H9 (cell line): ENCODE data around the gene CX3CR1. TPM values are rescaled to one million over a fixed set of nuclear protein-coding genes. Genes with fewer than 3 reads are reported as not detected.

Experiments used
- DNase-seq: peaks from one replicate; pipeline ENCODE4 v3.0.0-alpha.2; 2017
- H2AFZ ChIP-seq: one replicate; pipeline ENCODE4 v1.6.1; 2013; ENCODE audit warnings: mild to moderate bottlenecking, low read length, control low read depth, moderate library complexity
- H2AK5ac ChIP-seq: 2 replicates; pipeline ENCODE4 v1.6.1; 2013; ENCODE audit warnings: low read length, control low read depth, mixed read lengths; ENCODE audit not compliant: insufficient read length
- H2BK120ac ChIP-seq: one replicate; pipeline ENCODE4 v1.6.1; 2013; ENCODE audit warnings: low read depth, mild to moderate bottlenecking, low read length, control low read depth, inconsistent platforms; ENCODE audit not compliant: poor library complexity, severe bottlenecking
- H2BK12ac ChIP-seq: 2 replicates; pipeline ENCODE4 v1.6.1; 2013; ENCODE audit warnings: low read length, control low read depth, mixed read lengths, low read depth; ENCODE audit not compliant: insufficient read length
- H2BK15ac ChIP-seq: 2 replicates; pipeline ENCODE4 v1.6.1; 2013; ENCODE audit warnings: low read depth, low read length, control low read depth
- H2BK20ac ChIP-seq: one replicate; pipeline ENCODE4 v1.6.1; 2013; ENCODE audit warnings: low read depth, mild to moderate bottlenecking, low read length, control low read depth, inconsistent platforms; ENCODE audit not compliant: poor library complexity, severe bottlenecking
- H2BK5ac ChIP-seq: 2 replicates; pipeline ENCODE4 v1.6.1; 2013; ENCODE audit warnings: low read length, control low read depth, mixed read lengths; ENCODE audit not compliant: insufficient read length
- H3K14ac ChIP-seq: 2 replicates; pipeline ENCODE4 v1.6.1; 2013; ENCODE audit warnings: low read length, control low read depth; ENCODE audit not compliant: insufficient read depth
- H3K18ac ChIP-seq: 2 replicates; pipeline ENCODE4 v1.6.1; 2013; ENCODE audit warnings: low read depth, mild to moderate bottlenecking, mixed read lengths, low read length, control low read depth; ENCODE audit not compliant: insufficient read length
- H3K23ac ChIP-seq: 2 replicates; pipeline ENCODE4 v1.6.1; 2013; ENCODE audit warnings: low read length, control low read depth, mixed read lengths, low read depth; ENCODE audit not compliant: insufficient read length
- H3K23me2 ChIP-seq: 2 replicates; pipeline ENCODE4 v1.6.1; 2013; ENCODE audit warnings: low read depth, mild to moderate bottlenecking, mixed read lengths, low read length, control low read depth; ENCODE audit not compliant: insufficient read length, poor library complexity, severe bottlenecking
- H3K27ac ChIP-seq: 2 replicates; pipeline ENCODE4 v1.5.1; 2013; ENCODE audit warnings: low read length, control low read depth, mixed read lengths, low read depth; ENCODE audit not compliant: insufficient read length
- H3K27me3 ChIP-seq: 2 replicates; pipeline ENCODE4 v1.6.1; 2013; ENCODE audit warnings: low read length, control low read depth, inconsistent platforms; ENCODE audit not compliant: insufficient read depth
- H3K4ac ChIP-seq: 2 replicates; pipeline ENCODE4 v1.6.1; 2013; ENCODE audit warnings: low read depth, mild to moderate bottlenecking, control low read depth, inconsistent platforms, low read length, moderate library complexity
- H3K4me1 ChIP-seq: 2 replicates; pipeline ENCODE4 v1.6.1; 2013; ENCODE audit warnings: low read length, control low read depth, inconsistent platforms; ENCODE audit not compliant: insufficient read depth
- H3K4me2 ChIP-seq: 2 replicates; pipeline ENCODE4 v1.6.1; 2013; ENCODE audit warnings: low read length, control low read depth, mixed read lengths; ENCODE audit not compliant: insufficient read length, insufficient read depth
- H3K56ac ChIP-seq: 2 replicates; pipeline ENCODE4 v1.6.1; 2013; ENCODE audit warnings: low read depth, mild to moderate bottlenecking, mixed read lengths, low read length, control low read depth; ENCODE audit not compliant: insufficient read length
- H3K79me1 ChIP-seq: 2 replicates; pipeline ENCODE4 v1.6.1; 2013; ENCODE audit warnings: low read depth, mild to moderate bottlenecking, moderate library complexity, low read length, control low read depth, inconsistent platforms; ENCODE audit not compliant: insufficient read depth, poor library complexity, severe bottlenecking
- H3K79me2 ChIP-seq: 2 replicates; pipeline ENCODE4 v1.6.1; 2013; ENCODE audit warnings: low read length, control low read depth, inconsistent platforms; ENCODE audit not compliant: insufficient read depth
- H3K9ac ChIP-seq: 2 replicates; pipeline ENCODE4 v1.6.1; 2013; ENCODE audit warnings: low read length, control low read depth, mixed read lengths; ENCODE audit not compliant: insufficient read length; ENCODE audit errors: extremely low read depth
- H3K9me3 ChIP-seq: one replicate; pipeline ENCODE4 v1.6.1; 2013; ENCODE audit warnings: low read depth, low read length, inconsistent platforms; ENCODE audit not compliant: control insufficient read depth
- H3T11ph ChIP-seq: one replicate; pipeline ENCODE4 v1.6.1; 2013; ENCODE audit warnings: mild to moderate bottlenecking, low read length, control low read depth, inconsistent platforms
- H4K20me1 ChIP-seq: one replicate; pipeline ENCODE4 v1.6.1; 2013; ENCODE audit not compliant: control insufficient read depth, insufficient read length, insufficient read depth
- H4K5ac ChIP-seq: 2 replicates; pipeline ENCODE4 v1.6.1; 2013; ENCODE audit warnings: low read depth, mild to moderate bottlenecking, mixed read lengths, low read length, control low read depth; ENCODE audit not compliant: insufficient read length
- H4K8ac ChIP-seq: replicated peaks from 2 replicates; pipeline ENCODE4 v1.6.1; 2013; ENCODE audit warnings: low read length, control low read depth, mixed read lengths, low read depth; ENCODE audit not compliant: insufficient read length
- H4K91ac ChIP-seq: 2 replicates; pipeline ENCODE4 v1.6.1; 2013; ENCODE audit warnings: low read depth, mild to moderate bottlenecking, moderate library complexity, mixed read lengths, low read length, control low read depth; ENCODE audit not compliant: insufficient read length
- H3K27ac Mint-ChIP-seq, 3 experiments: 2 replicates in 2 of 3; 3 replicates in 1 of 3; pipeline ENCODE4 v1.8.0; 2020 to 2021; ENCODE audit warnings: mixed read lengths in 3 of 3, mild to moderate bottlenecking in 1 of 3, moderate library complexity in 1 of 3
- H3K27me3 Mint-ChIP-seq: 2 replicates; pipeline ENCODE4 v1.8.0; 2021; ENCODE audit warnings: low read depth, mild to moderate bottlenecking, moderate library complexity, mixed read lengths
- H3K36me3 Mint-ChIP-seq, 3 experiments: 2 replicates in 2 of 3; 3 replicates in 1 of 3; pipeline ENCODE4 v1.8.0; 2020 to 2021; ENCODE audit warnings: low read depth in 3 of 3, mixed read lengths in 3 of 3; ENCODE audit not compliant: insufficient read depth in 1 of 3
- H3K4me1 Mint-ChIP-seq, 2 experiments: 2 replicates each; pipeline ENCODE4 v1.8.0; 2020; ENCODE audit warnings: mixed read lengths in 2 of 2
- H3K4me3 Mint-ChIP-seq, 2 experiments: 2 replicates in 1 of 2; 3 replicates in 1 of 2; pipeline ENCODE4 v1.8.0; 2020 to 2021; ENCODE audit warnings: mild to moderate bottlenecking in 2 of 2, mixed read lengths in 2 of 2, moderate library complexity in 1 of 2
- H3K9me3 Mint-ChIP-seq, 2 experiments: 2 replicates in 1 of 2; 3 replicates in 1 of 2; pipeline ENCODE4 v1.8.0; 2020; ENCODE audit warnings: mild to moderate bottlenecking in 2 of 2, mixed read lengths in 2 of 2, moderate library complexity in 1 of 2
- WGBS: extraction: QIAGEN DNeasy Blood & Tissue Kit; methylation state at CpG from one replicate; pipeline ENCODE4 v1.1.7; 2013; ENCODE audit warnings: missing lambda C conversion rate, low lambda C conversion rate, mixed read lengths; ENCODE audit not compliant: insufficient read length; ENCODE audit errors: extremely low coverage; 5-methylcytosine and 5-hydroxymethylcytosine counted together
- total RNA-seq: library from RNA; stranded (reverse); gene quantifications from 2 replicates; pipeline ENCODE4 v1.2.1, GENCODE V29; 2021
- TF ChIP-seq, protein P1 (sequence below): fragments of 200-600 bp; sonication (generic); conservative IDR thresholded peaks from 3 replicates; pipeline ENCODE4 v1.8.0; 2021; ENCODE audit warnings: antibody characterized with exemption, mild to moderate bottlenecking

The CX3CR1 gene
- total RNA-seq, 1 experiment from 2014 or later: not detected

DNA sequence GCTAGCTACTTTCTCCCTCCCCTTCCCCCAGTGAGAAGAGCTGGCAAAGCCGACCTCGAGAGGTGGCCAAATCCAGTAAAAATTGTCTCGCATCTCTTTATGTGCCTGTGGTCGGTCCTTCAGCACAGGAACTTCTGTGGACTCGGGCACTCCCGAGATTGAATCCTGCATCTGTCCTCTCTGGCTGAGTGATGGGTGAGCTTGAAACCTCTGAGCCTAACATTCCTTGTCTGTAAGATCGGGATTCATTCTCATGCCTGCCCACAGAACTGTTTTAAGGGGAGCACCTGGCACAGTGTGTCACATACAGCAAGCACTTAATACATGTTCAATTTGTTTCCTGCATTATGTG lies 11.3 kb downstream of the CX3CR1 start:
- TF ChIP-seq, protein P1, sequence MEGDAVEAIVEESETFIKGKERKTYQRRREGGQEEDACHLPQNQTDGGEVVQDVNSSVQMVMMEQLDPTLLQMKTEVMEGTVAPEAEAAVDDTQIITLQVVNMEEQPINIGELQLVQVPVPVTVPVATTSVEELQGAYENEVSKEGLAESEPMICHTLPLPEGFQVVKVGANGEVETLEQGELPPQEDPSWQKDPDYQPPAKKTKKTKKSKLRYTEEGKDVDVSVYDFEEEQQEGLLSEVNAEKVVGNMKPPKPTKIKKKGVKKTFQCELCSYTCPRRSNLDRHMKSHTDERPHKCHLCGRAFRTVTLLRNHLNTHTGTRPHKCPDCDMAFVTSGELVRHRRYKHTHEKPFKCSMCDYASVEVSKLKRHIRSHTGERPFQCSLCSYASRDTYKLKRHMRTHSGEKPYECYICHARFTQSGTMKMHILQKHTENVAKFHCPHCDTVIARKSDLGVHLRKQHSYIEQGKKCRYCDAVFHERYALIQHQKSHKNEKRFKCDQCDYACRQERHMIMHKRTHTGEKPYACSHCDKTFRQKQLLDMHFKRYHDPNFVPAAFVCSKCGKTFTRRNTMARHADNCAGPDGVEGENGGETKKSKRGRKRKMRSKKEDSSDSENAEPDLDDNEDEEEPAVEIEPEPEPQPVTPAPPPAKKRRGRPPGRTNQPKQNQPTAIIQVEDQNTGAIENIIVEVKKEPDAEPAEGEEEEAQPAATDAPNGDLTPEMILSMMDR: no peak
- Histone ChIP-seq H3K27ac (no peak overlapping the region), H3K27me3 (no peaks in the 10 kb centered on the region; the same call in 1 of the 2 replicates), H3K79me1 (no peaks in the 10 kb centered on the region), H3K4me2 (no peak overlapping the region), H3K9ac (no peak overlapping the region), H3K56ac (no peak overlapping the region), H4K8ac (no peak overlapping the region), H3T11ph (no peak overlapping the region), H2BK5ac (no peak overlapping the region), H4K91ac (no peak overlapping the region), H4K5ac (no peak overlapping the region), H3K14ac (no peak overlapping the region), H3K79me2 (no peaks in the 10 kb centered on the region), H3K4me1 (no peaks in the 10 kb centered on the region), H2AK5ac (no peak overlapping the region), H2BK15ac (no peak overlapping the region), H2BK12ac (no peak overlapping the region), H3K23me2 (no peaks in the 10 kb centered on the region), H2AFZ (no peak overlapping the region), H3K23ac (no peak overlapping the region), H2BK120ac (no peak overlapping the region), H2BK20ac (no peak overlapping the region), H3K9me3 (no peaks in the 10 kb centered on the region), H3K18ac (no peak overlapping the region), H3K4ac (no peak overlapping the region), H4K20me1 (no peaks in the 10 kb centered on the region)
- Mint-ChIP-seq H3K27me3 (no peaks in the 10 kb centered on the region; the same call in 1 of the 2 replicates), H3K27ac (no peak overlapping the region), H3K4me1 (no peaks in the 10 kb centered on the region), H3K36me3 (no peaks in the 10 kb centered on the region), H3K4me3 (no peak overlapping the region), H3K9me3 (no peaks in the 10 kb centered on the region)
- no CpG with 5 or more reads among the region's 7 CpGs for WGBS
- DNase-seq: peak; percentile 14
